NCI-H524 treated with DMSO at 0.1 percent for 48 hours (cell line): ENCODE results near the gene TDRD12.

Source experiments
- DNase-seq: peaks from one replicate; lab custom pipeline; 2025; lab: John Stamatoyannopoulos, UW

TDRD12 gene

GRCh38 chr19:32809754-32810153 lies 90.2 kb downstream of the TDRD12 start:
- no peak for DNase-seq

DNA sequence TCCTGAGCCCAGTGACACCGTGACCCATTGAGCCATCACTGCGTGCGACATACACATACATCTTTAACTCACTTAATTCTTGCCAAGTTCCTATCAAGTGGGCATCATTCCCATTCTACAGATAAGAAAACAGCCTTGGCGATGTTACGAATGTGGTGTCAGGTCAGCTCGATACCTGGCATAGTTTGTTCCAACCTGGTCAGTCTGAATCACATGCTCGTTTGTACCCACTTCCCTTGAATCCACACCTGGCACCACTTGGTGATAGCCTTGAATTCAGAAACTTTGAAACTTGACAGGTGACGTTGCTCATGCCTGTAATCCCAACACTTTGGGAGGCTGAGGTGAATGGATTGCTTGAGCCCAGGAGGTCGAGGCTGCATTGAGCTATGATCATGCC lies 90.9 kb downstream of the TDRD12 start:
- DNase-seq: no peak

DNA sequence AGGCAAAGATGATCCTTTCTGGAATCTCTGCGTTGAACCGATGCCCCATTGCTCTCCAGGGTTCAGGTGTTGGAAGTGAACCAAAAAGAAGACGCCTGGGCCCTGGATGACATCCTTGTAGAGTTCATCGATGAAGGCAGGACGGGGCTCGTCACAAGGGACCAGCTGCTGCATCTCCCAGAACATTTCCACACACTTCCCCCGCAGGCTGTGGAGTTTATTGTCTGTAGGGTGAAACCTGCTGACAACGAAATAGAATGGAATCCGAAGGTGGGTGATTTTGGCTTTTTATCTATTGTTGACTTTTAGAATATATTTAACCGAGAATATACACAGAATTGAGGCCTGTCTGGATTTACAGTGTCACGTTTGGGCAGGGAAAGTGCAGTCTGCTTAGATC lies 91.6 kb downstream of the TDRD12 start:
- DNase-seq: no peak

DNA sequence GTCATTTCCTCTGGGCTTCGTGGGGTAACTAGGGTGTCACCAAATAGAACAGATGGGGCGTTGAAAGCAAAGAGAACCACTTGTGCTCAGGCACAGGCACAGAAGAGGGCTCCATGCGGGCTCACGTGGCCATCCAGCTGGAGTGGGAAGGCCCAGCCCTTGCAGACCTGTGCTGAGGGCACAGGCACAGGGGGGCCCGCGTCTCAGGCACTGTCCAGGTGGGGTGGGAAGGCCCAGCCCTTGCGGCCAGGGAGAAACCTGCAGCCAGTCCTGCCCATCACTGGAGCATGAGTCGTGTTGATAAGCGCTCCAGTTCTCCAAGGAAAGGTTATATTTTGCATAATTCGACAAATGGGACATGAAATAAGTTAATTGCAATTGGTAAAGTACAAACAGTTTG lies 92.5 kb downstream of the TDRD12 start:
- no peak for DNase-seq

- DNase-seq: no peak
These were observed 93.0 kb downstream of the TDRD12 start for GRCh38 chr19:32812571-32812970.

DNA sequence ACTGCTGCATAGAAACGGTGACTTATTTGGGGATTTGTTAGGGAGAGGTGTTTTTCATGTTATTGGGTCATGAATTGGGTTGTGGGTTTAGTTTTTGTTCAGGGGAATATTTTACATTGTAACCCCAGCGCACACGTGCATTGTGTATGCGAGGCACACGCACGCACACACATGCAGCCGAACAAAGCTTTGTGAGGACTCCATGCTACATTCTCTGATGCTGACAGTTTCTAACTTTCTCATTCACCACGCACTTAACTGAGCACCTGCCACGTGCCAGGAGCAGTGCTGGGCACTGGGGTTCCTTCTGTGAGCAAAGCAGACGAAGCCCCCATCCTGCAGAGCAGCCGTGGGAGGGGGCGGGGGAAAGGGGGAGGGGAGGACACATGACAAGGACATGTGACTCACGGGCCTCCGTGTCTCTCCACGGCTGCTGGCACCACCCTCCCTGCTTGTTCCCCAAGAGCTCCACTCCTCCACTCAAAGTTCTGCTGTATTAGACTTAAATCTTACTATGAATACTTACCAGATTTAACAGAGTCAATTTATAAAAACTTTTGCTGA lies 94.4 kb downstream of the TDRD12 start:
- DNase-seq: no peak

DNA sequence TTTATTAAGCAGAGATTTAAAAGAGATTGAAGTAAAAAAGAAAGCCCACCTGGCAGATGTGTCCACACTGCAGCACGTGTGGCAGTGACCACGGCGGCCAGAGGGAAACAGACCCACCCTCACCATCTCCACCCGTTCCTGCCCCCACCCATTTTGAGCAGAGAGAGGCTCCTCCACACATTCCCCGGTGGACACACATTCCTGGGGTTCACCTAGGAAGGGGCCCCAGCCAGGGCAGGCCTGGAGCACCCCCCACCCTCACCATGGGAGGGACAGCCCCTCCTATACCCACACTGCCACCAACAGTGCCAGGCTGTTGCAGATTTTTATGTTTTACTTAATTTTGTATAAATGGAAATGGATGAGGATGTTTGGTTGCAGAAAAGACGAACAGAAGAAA lies 95.1 kb downstream of the TDRD12 start:
- DNase-seq: no peak

- DNase-seq: no peak
These were observed 97.1 kb downstream of the TDRD12 start for GRCh38 chr19:32816555-32817099.

GRCh38 chr19:32817569-32818476 lies 98.3 kb downstream of the TDRD12 start:
- DNase-seq: no peak

DNA sequence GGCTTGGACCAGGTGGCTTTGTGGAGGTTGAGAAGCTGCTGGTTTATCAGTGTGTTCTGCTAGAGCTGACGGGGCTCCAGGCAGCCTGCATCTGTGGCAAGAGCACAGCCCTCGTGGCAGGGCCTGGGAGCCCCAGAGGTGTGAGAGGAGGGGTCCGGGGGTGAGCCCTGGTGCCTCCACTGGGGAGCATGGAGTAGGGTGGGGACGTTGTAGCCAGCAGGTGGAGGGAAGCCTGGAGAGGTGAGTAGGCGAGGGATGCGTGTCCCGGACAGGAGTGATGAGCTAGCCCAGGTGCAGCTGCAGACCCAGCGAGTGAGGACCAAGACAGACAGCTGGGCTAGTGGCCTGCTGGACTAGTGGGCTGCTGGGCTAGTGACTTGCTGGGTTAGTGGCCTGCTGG lies 99.0 kb downstream of the TDRD12 start:
- DNase-seq: no peak

GRCh38 chr19:32819419-32820400 lies 100.1 kb downstream of the TDRD12 start:
- DNase-seq: no peak

DNA sequence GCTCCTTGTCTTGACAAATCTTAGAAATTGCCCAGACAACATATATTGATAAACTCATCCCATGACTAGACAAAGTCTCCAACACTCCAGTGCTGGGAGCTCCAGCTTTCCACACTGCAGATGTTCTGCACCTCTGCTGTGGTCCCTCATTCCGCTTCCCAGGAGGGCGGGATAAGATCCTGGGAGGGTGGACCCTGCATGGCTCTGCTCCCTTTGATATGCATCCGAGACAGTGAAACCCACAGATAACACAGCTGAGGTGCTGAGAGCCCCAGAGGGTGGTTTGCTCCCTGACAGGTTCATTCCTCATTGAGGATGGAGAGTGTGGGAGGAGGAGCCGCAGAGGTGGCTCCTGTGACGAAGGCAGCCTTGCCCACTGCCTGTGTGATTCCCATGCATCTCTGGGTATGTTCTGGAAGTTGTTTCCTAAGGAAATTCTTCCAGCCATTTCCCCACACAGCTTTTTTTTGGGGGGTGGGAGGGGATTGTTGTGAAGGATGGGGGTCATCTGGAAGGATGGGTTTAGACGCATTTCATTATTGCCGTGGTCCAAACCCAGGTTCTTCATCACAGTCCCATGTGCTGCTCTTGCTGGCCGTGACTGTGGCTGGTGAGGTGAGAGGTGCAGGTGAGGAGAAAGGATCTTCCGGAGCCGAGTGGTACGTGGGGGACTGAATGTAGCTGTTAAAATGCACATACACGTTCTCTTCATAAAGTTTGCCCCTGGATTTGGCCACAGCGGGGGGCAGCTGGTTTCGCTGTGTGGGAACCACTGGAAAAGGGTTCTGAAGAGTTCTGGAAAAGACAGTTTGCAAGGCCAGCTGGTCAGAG lies 103.6 kb downstream of the TDRD12 start:
- DNase-seq: no peak

DNA sequence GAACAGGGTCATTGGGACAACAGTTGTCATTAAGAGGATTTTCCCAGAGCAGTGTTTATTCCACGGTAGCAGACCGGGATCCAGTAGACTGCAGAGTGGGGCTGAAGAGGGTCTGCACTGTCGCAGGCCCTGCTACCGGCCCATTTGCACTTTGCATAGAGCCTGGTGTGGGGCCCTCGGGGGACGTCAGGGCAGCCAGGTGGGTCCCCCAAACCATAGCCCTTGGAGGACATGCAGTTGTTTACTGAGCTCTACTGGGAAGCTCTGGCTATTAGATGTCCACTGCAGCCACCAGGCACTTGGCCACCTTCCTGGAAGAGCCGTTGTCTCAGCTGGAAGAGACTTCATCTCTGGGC lies 104.2 kb downstream of the TDRD12 start:
- DNase-seq: no peak

DNA sequence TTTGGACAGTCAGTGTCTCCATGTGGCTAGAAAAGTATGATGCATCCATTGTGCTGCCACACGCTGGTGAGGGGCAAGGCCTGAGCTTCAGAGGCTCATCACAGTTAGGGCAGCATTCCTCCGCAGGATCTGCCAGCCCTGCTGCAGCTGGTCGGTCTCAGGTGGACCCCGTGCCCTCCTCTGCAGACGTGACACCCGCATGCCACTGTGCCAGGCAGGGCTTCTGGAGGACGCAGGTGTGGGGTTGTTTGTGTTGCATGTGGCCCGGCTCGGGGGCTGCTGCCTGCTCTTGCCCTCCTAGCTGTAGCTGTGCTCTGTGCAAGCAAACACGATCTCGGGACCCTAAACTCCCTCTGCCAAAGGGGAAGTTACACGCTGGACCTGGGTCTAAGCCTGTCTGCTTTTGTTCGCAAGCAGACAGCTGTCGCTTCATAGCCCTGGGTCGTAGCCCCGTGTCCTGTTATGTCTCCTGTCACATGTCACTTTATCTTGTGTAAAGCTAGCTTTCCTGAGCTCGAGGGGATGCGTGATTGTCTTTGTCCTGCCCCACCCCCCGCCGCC lies 104.7 kb downstream of the TDRD12 start:
- no peak for DNase-seq

- no peak for DNase-seq
These were observed 105.5 kb downstream of the TDRD12 start for GRCh38 chr19:32824916-32825608.

DNA sequence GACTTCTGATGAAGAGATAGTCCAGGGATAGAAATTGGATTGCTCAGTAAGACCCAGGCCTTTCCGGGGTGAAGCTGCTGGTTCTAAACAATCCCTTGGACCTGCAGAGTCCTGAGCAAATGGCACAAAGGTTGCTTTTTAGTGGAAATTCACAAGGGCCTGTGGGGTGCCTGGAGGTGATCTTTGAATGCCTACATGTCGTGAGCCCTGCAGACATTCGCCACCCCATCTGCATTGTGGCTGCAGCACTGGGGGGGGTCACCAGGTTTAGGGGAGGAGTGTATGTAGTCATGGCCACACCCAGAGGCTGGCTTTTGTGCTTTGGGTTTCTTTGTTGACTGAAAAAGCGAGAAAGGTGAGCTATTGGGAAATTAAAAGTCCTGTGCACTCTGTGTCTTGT lies 108.6 kb downstream of the TDRD12 start:
- DNase-seq: no peak

- DNase-seq: no peak
These were observed 109.2 kb downstream of the TDRD12 start for GRCh38 chr19:32828643-32829344.

- DNase-seq: no peak
These were observed 109.9 kb downstream of the TDRD12 start for GRCh38 chr19:32829345-32829896.

DNA sequence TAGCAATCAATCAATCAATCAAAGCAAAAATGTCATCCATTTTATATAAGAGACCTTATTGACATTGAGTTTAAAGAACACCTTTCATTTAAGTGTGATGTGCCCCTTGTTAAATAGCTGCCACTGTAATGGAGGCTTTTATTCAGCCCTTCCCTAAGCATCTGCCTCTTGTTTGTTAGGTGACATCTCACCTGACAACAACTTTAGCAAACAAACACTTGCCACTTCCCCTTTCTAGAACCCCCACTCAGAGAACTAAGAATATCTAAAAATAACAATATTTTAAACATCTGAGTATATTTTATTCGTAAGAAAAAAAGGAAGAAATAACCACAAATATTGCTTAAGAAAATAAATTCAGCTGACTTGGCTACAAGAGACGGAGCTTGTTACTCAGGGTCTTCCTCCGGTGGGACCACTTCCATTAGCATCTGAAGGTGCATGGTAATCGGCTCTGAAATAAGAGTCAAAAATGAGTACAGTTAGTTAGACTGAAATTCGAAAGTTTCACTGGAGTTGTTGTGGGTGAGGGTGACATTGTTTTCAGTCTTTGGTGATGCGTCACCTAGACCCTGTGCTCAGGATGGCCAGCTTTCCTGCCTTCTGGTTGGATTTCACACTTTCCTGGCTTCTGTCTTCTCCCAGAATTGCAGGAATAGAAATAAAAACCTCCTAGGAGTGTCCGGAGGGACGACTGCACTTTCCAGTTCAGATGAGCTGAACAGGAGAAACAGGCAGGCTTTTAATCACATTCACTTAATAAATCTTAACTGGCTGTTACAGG lies 110.9 kb downstream of the TDRD12 start:
- no peak for DNase-seq
